Activated CD4-positive, CD25-positive, alpha-beta regulatory T cell treated with anti-CD3 and anti-CD28 coated beads, Interleukin-2, amount 50 U/mL, for 72 hours (primary cell): Measurements from ENCODE around the gene DUSP22.

Experiments
- DNase-seq: peaks from one replicate; pipeline ENCODE4 v3.0.0; 2021

The DUSP22 gene

GRCh38 chr6:297571-298232 lies 5.4 kb downstream of the DUSP22 start:
- peak; percentile 24 for DNase-seq

- DNase-seq = peak; percentile 24
These were observed 6.2 kb downstream of the DUSP22 start for GRCh38 chr6:298233-299103.

GRCh38 chr6:299104-299980 lies 7.1 kb downstream of the DUSP22 start:
- DNase-seq = peak; percentile 29

- DNase-seq = no peak
These were observed 7.7 kb downstream of the DUSP22 start for GRCh38 chr6:300026-300425.

GRCh38 chr6:300494-301198 lies 8.4 kb downstream of the DUSP22 start:
- DNase-seq = peak; percentile 28

GRCh38 chr6:301526-301925 lies 9.2 kb downstream of the DUSP22 start:
- DNase-seq = no peak

- DNase-seq = no peak
These were observed 9.8 kb downstream of the DUSP22 start for GRCh38 chr6:301929-302705.

- no peak for DNase-seq
These were observed 10.5 kb downstream of the DUSP22 start for GRCh38 chr6:302760-303159.

- DNase-seq = no peak
These were observed 11.0 kb downstream of the DUSP22 start for GRCh38 chr6:303263-303662.

- DNase-seq = no peak
These were observed 11.8 kb downstream of the DUSP22 start for GRCh38 chr6:303948-304558.

- DNase-seq = no peak
These were observed 12.6 kb downstream of the DUSP22 start for GRCh38 chr6:304833-305370.

GRCh38 chr6:305371-306206 lies 13.3 kb downstream of the DUSP22 start:
- DNase-seq = no peak

- DNase-seq = no peak
These were observed 14.4 kb downstream of the DUSP22 start for GRCh38 chr6:306641-307061.

- DNase-seq = no peak
These were observed 15.0 kb downstream of the DUSP22 start for GRCh38 chr6:307065-307814.

GRCh38 chr6:307874-308273 lies 15.6 kb downstream of the DUSP22 start:
- no peak for DNase-seq

- DNase-seq = no peak
These were observed 16.0 kb downstream of the DUSP22 start for GRCh38 chr6:308307-308706.

GRCh38 chr6:308768-309167 lies 16.5 kb downstream of the DUSP22 start:
- no peak for DNase-seq

- DNase-seq = peak; percentile 28
These were observed 17.7 kb downstream of the DUSP22 start for GRCh38 chr6:309947-310346.

- no peak for DNase-seq
These were observed 18.4 kb downstream of the DUSP22 start for GRCh38 chr6:310671-311070.
